Measurements from ENCODE around the gene ZDHHC11B.
"Not testable (repeated sequence)": the region's sequence is repeated elsewhere in the genome, so short reads cannot be mapped to it uniquely, and the experiment has no call there.

The ZDHHC11B gene

GRCh38 chr5:745272-746142 is 39.0 kb downstream of the ZDHHC11B start:
- H3K27me3 ChIP-seq (ENCODE audit: control insufficient read depth in 1 of 2, insufficient read depth in 2 of 2, low read length in 2 of 2); H3K9me3 ChIP-seq (ENCODE audit: control insufficient read depth in 1 of 2, low read length in 2 of 2); H3K4me3 ChIP-seq (ENCODE audit: low read depth in 1 of 2, low read length in 2 of 2); H3K4me1 ChIP-seq (ENCODE audit: control insufficient read depth in 1 of 2, insufficient read depth in 2 of 2, low read length in 2 of 2); H3K9ac ChIP-seq (ENCODE audit: low read depth in 1 of 2, low read length in 2 of 2); H3K27ac ChIP-seq (ENCODE audit: low read depth, low read length); H3K36me3 ChIP-seq (ENCODE audit: control insufficient read depth in 1 of 2, insufficient read depth in 2 of 2, low read length in 2 of 2): not testable (repeated sequence)

- not testable (repeated sequence) for H3K27me3 ChIP-seq (ENCODE audit: control insufficient read depth in 1 of 2, insufficient read depth in 2 of 2, low read length in 2 of 2); H3K36me3 ChIP-seq (ENCODE audit: control insufficient read depth in 1 of 2, insufficient read depth in 2 of 2, low read length in 2 of 2); H3K27ac ChIP-seq (ENCODE audit: low read depth, low read length); H3K4me1 ChIP-seq (ENCODE audit: control insufficient read depth in 1 of 2, insufficient read depth in 2 of 2, low read length in 2 of 2); H3K9ac ChIP-seq (ENCODE audit: low read depth in 1 of 2, low read length in 2 of 2); H3K4me3 ChIP-seq (ENCODE audit: low read depth in 1 of 2, low read length in 2 of 2); H3K9me3 ChIP-seq (ENCODE audit: control insufficient read depth in 1 of 2, low read length in 2 of 2)
These were observed 40.7 kb downstream of the ZDHHC11B start for GRCh38 chr5:743696-744404.

GRCh38 chr5:742276-742675 is 42.3 kb downstream of the ZDHHC11B start:
- H3K4me3 ChIP-seq (ENCODE audit: low read depth in 1 of 2, low read length in 2 of 2); H3K9me3 ChIP-seq (ENCODE audit: control insufficient read depth in 1 of 2, low read length in 2 of 2); H3K36me3 ChIP-seq (ENCODE audit: control insufficient read depth in 1 of 2, insufficient read depth in 2 of 2, low read length in 2 of 2); H3K27me3 ChIP-seq (ENCODE audit: control insufficient read depth in 1 of 2, insufficient read depth in 2 of 2, low read length in 2 of 2); H3K27ac ChIP-seq (ENCODE audit: low read depth, low read length); H3K4me1 ChIP-seq (ENCODE audit: control insufficient read depth in 1 of 2, insufficient read depth in 2 of 2, low read length in 2 of 2); H3K9ac ChIP-seq (ENCODE audit: low read depth in 1 of 2, low read length in 2 of 2): not testable (repeated sequence)

- H3K27ac ChIP-seq (ENCODE audit: low read depth, low read length); H3K9me3 ChIP-seq (ENCODE audit: control insufficient read depth in 1 of 2, low read length in 2 of 2); H3K27me3 ChIP-seq (ENCODE audit: control insufficient read depth in 1 of 2, insufficient read depth in 2 of 2, low read length in 2 of 2); H3K4me3 ChIP-seq (ENCODE audit: low read depth in 1 of 2, low read length in 2 of 2); H3K9ac ChIP-seq (ENCODE audit: low read depth in 1 of 2, low read length in 2 of 2); H3K4me1 ChIP-seq (ENCODE audit: control insufficient read depth in 1 of 2, insufficient read depth in 2 of 2, low read length in 2 of 2): not testable (repeated sequence)
- H3K36me3 ChIP-seq (ENCODE audit: control insufficient read depth in 1 of 2, insufficient read depth in 2 of 2, low read length in 2 of 2) = peaks cover 0 to 13% of the 10 kb centered on the region in 2 donors
These were observed 50.4 kb downstream of the ZDHHC11B start for GRCh38 chr5:734145-734544.

- not testable (repeated sequence) for H3K9ac ChIP-seq (ENCODE audit: low read depth in 1 of 2, low read length in 2 of 2); H3K27me3 ChIP-seq (ENCODE audit: control insufficient read depth in 1 of 2, insufficient read depth in 2 of 2, low read length in 2 of 2); H3K4me3 ChIP-seq (ENCODE audit: low read depth in 1 of 2, low read length in 2 of 2); H3K4me1 ChIP-seq (ENCODE audit: control insufficient read depth in 1 of 2, insufficient read depth in 2 of 2, low read length in 2 of 2); H3K9me3 ChIP-seq (ENCODE audit: control insufficient read depth in 1 of 2, low read length in 2 of 2); H3K27ac ChIP-seq (ENCODE audit: low read depth, low read length)
- H3K36me3 ChIP-seq (ENCODE audit: control insufficient read depth in 1 of 2, insufficient read depth in 2 of 2, low read length in 2 of 2) = peaks cover 0 to 13% of the 10 kb centered on the region in 2 donors
These were observed 51.6 kb downstream of the ZDHHC11B start for GRCh38 chr5:732754-733454.

- H3K36me3 ChIP-seq (ENCODE audit: control insufficient read depth in 1 of 2, insufficient read depth in 2 of 2, low read length in 2 of 2) = peaks cover 0 to 13% of the 10 kb centered on the region in 2 donors
- H3K27ac ChIP-seq (ENCODE audit: low read depth, low read length); H3K27me3 ChIP-seq (ENCODE audit: control insufficient read depth in 1 of 2, insufficient read depth in 2 of 2, low read length in 2 of 2); H3K4me1 ChIP-seq (ENCODE audit: control insufficient read depth in 1 of 2, insufficient read depth in 2 of 2, low read length in 2 of 2); H3K9ac ChIP-seq (ENCODE audit: low read depth in 1 of 2, low read length in 2 of 2); H3K4me3 ChIP-seq (ENCODE audit: low read depth in 1 of 2, low read length in 2 of 2); H3K9me3 ChIP-seq (ENCODE audit: control insufficient read depth in 1 of 2, low read length in 2 of 2): not testable (repeated sequence)
These were observed 55.3 kb downstream of the ZDHHC11B start for GRCh38 chr5:729225-729624.

- H3K9me3 ChIP-seq (ENCODE audit: control insufficient read depth in 1 of 2, low read length in 2 of 2); H3K9ac ChIP-seq (ENCODE audit: low read depth in 1 of 2, low read length in 2 of 2); H3K36me3 ChIP-seq (ENCODE audit: control insufficient read depth in 1 of 2, insufficient read depth in 2 of 2, low read length in 2 of 2); H3K27ac ChIP-seq (ENCODE audit: low read depth, low read length); H3K27me3 ChIP-seq (ENCODE audit: control insufficient read depth in 1 of 2, insufficient read depth in 2 of 2, low read length in 2 of 2); H3K4me1 ChIP-seq (ENCODE audit: control insufficient read depth in 1 of 2, insufficient read depth in 2 of 2, low read length in 2 of 2); H3K4me3 ChIP-seq (ENCODE audit: low read depth in 1 of 2, low read length in 2 of 2): not testable (repeated sequence)
These were observed 57.4 kb downstream of the ZDHHC11B start for GRCh38 chr5:727087-727486.

- H3K27ac ChIP-seq (ENCODE audit: low read depth, low read length); H3K9me3 ChIP-seq (ENCODE audit: control insufficient read depth in 1 of 2, low read length in 2 of 2); H3K9ac ChIP-seq (ENCODE audit: low read depth in 1 of 2, low read length in 2 of 2); H3K4me1 ChIP-seq (ENCODE audit: control insufficient read depth in 1 of 2, insufficient read depth in 2 of 2, low read length in 2 of 2); H3K27me3 ChIP-seq (ENCODE audit: control insufficient read depth in 1 of 2, insufficient read depth in 2 of 2, low read length in 2 of 2); H3K4me3 ChIP-seq (ENCODE audit: low read depth in 1 of 2, low read length in 2 of 2); H3K36me3 ChIP-seq (ENCODE audit: control insufficient read depth in 1 of 2, insufficient read depth in 2 of 2, low read length in 2 of 2): not testable (repeated sequence)
These were observed 60.7 kb downstream of the ZDHHC11B start for GRCh38 chr5:723865-724264.

GRCh38 chr5:723309-723708 is 61.2 kb downstream of the ZDHHC11B start:
- not testable (repeated sequence) for H3K36me3 ChIP-seq (ENCODE audit: control insufficient read depth in 1 of 2, insufficient read depth in 2 of 2, low read length in 2 of 2); H3K9me3 ChIP-seq (ENCODE audit: control insufficient read depth in 1 of 2, low read length in 2 of 2); H3K4me3 ChIP-seq (ENCODE audit: low read depth in 1 of 2, low read length in 2 of 2); H3K27me3 ChIP-seq (ENCODE audit: control insufficient read depth in 1 of 2, insufficient read depth in 2 of 2, low read length in 2 of 2); H3K4me1 ChIP-seq (ENCODE audit: control insufficient read depth in 1 of 2, insufficient read depth in 2 of 2, low read length in 2 of 2); H3K27ac ChIP-seq (ENCODE audit: low read depth, low read length); H3K9ac ChIP-seq (ENCODE audit: low read depth in 1 of 2, low read length in 2 of 2)

- H3K9ac ChIP-seq (ENCODE audit: low read depth in 1 of 2, low read length in 2 of 2); H3K27ac ChIP-seq (ENCODE audit: low read depth, low read length); H3K27me3 ChIP-seq (ENCODE audit: control insufficient read depth in 1 of 2, insufficient read depth in 2 of 2, low read length in 2 of 2); H3K9me3 ChIP-seq (ENCODE audit: control insufficient read depth in 1 of 2, low read length in 2 of 2); H3K36me3 ChIP-seq (ENCODE audit: control insufficient read depth in 1 of 2, insufficient read depth in 2 of 2, low read length in 2 of 2); H3K4me3 ChIP-seq (ENCODE audit: low read depth in 1 of 2, low read length in 2 of 2); H3K4me1 ChIP-seq (ENCODE audit: control insufficient read depth in 1 of 2, insufficient read depth in 2 of 2, low read length in 2 of 2): not testable (repeated sequence)
These were observed 65.2 kb downstream of the ZDHHC11B start for GRCh38 chr5:719379-719778.

All from duodenal mucosa (tissue), 2 donors.